NCI-H82 (cell line): ENCODE measurements around the gene FOXD4L3.
"Not testable (repeated sequence)": the region's sequence is repeated elsewhere in the genome, so short reads cannot be mapped to it uniquely, and the experiment has no call there.

Experiments used
- DNase-seq: peaks from one replicate; lab custom pipeline; 2025; lab: John Stamatoyannopoulos, UW

FOXD4L3 gene

DNA sequence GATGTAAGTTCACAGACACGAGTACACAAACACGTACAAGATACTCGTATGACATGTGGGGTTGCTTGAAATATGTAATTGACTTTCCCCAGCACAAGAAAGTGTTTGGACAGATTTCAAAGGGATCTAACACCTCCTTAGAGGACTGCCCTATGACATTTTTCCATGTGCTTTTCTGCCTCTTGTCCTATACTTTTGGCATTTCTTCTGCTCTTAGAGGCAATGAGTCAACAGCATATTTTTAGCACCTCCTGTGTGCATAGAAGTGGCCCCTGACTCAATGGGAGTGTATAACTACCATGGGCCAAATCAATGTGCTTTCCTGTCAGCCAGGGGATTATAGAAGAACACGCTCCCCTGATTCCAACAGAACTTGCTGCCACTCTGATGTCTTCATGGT lies 49.0 kb downstream of the FOXD4L3 start:
- not testable (repeated sequence) for DNase-seq
